ENCODE data around the gene PELI1.

The PELI1 gene

GRCh38 chr2:64175419-64176197 lies 31.4 kb upstream of the PELI1 start:
- Histone ChIP-seq H3K4me1 (ENCODE audit: control insufficient read depth, insufficient read depth, low read length, poor library complexity, severe bottlenecking) (peaks cover 20% of the 10 kb centered on the region), H3K27ac (ENCODE audit: low read depth, low read length, severe bottlenecking) (no peak overlapping the region), H3K9me3 (ENCODE audit: control insufficient read depth, low read length) (no peaks in the 10 kb centered on the region), H3K4me3 (ENCODE audit: extremely low read depth, insufficient read depth, low read length, poor library complexity, severe bottlenecking) (no peak overlapping the region), H3K36me3 (ENCODE audit: control insufficient read depth, insufficient read depth, low read length) (no peaks in the 10 kb centered on the region)
- 89 to 91% methylated on average over 3 to 5 of the region's 5 CpGs for WGBS, 2 experiments (ENCODE audit: insufficient coverage in 2 of 2)

DNA sequence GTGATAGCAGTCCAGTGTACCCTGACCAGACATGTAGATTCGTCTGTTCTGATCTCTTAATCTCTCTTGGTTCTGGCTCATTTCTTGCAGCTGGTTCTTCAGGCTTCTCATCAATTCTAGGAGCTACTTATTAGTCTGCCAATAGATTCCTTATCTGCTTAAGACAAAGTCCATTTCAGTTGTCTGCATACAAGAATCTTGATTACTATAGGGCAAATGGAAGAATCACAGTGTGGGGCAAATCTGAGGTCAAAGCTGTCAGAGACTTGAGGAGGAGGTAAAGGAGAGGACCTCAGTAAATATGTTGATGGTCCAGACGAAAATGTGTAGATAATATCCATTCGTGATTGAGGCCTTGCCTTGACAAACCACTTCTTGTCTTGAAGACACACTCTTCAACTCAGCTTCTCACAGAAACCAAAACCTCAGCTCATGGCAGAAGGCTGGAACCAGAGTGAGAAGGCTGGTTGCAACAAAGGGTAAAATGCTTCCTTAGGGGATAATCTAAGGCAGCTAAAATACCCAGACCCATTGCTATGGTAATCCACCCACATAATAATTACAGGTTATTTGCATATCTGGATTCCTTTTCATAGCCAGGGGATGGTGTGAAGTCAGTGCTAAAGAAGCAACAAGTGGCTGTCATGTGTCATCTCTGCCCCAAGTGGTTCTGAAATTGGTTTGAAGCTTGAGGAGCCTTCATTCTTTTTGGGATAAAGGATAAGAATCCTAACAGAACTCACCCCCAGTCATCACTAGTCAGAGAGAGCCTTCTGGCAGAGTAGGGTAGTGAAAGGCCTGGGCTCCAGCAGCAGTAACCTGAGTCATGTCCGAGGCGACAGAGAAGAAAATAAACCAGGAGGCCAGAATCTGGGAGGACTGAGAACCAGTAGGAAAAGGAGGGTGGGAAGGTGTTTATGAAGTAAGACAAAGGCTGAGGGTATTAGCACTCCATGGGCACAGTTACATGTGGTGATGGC lies 29.2 kb upstream of the PELI1 start:
- Histone ChIP-seq H3K9me3 (ENCODE audit: control insufficient read depth, low read length) (no peaks in the 10 kb centered on the region), H3K4me3 (ENCODE audit: extremely low read depth, insufficient read depth, low read length, poor library complexity, severe bottlenecking) (no peak overlapping the region), H3K36me3 (ENCODE audit: control insufficient read depth, insufficient read depth, low read length) (no peaks in the 10 kb centered on the region), H3K27ac (ENCODE audit: low read depth, low read length, severe bottlenecking) (no peak overlapping the region), H3K4me1 (ENCODE audit: control insufficient read depth, insufficient read depth, low read length, poor library complexity, severe bottlenecking) (peaks cover 8% of the 10 kb centered on the region)
- 61 to 95% methylated on average over 2 to 3 of the region's 5 CpGs for WGBS, 2 experiments (ENCODE audit: insufficient coverage in 2 of 2)

DNA sequence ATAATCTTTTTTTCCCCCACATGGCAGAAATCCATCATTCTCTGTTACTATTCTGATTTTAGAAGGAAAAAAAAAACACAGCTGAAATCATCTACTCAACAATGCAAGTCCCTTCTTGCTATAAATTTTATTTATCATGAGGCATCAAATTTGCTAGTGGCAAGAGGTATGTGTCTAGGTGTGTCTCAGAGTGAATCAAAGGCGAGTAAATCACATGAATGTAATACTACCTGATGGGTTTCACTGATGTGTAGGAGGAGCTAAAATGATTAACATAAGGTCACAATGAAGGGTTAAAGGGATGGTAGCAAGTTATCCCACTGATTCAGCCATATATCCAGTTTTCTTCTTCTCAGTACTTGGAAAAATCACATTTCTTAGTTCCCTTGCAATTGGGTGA lies 24.5 kb upstream of the PELI1 start:
- Histone ChIP-seq H3K27ac (ENCODE audit: low read depth, low read length, severe bottlenecking) (no peak overlapping the region), H3K4me1 (ENCODE audit: control insufficient read depth, insufficient read depth, low read length, poor library complexity, severe bottlenecking) (peaks cover 1% of the 10 kb centered on the region), H3K4me3 (ENCODE audit: extremely low read depth, insufficient read depth, low read length, poor library complexity, severe bottlenecking) (no peak overlapping the region), H3K36me3 (ENCODE audit: control insufficient read depth, insufficient read depth, low read length) (no peaks in the 10 kb centered on the region), H3K9me3 (ENCODE audit: control insufficient read depth, low read length) (no peaks in the 10 kb centered on the region)
- WGBS, 2 experiments (ENCODE audit: insufficient coverage in 2 of 2): no CpG with 5 or more reads among the region's 1 CpG

GRCh38 chr2:64168201-64168600 lies 24.0 kb upstream of the PELI1 start:
- Histone ChIP-seq H3K9me3 (ENCODE audit: control insufficient read depth, low read length) (no peaks in the 10 kb centered on the region), H3K4me3 (ENCODE audit: extremely low read depth, insufficient read depth, low read length, poor library complexity, severe bottlenecking) (no peak overlapping the region), H3K27ac (ENCODE audit: low read depth, low read length, severe bottlenecking) (no peak overlapping the region), H3K36me3 (ENCODE audit: control insufficient read depth, insufficient read depth, low read length) (no peaks in the 10 kb centered on the region), H3K4me1 (ENCODE audit: control insufficient read depth, insufficient read depth, low read length, poor library complexity, severe bottlenecking) (no peaks in the 10 kb centered on the region)

GRCh38 chr2:64166637-64167420 lies 22.6 kb upstream of the PELI1 start:
- no peaks in the 10 kb centered on the region for H3K36me3 ChIP-seq (ENCODE audit: control insufficient read depth, insufficient read depth, low read length)
- no peaks in the 10 kb centered on the region for H3K9me3 ChIP-seq (ENCODE audit: control insufficient read depth, low read length)
- H3K27ac ChIP-seq (ENCODE audit: low read depth, low read length, severe bottlenecking): no peak overlapping the region
- H3K4me1 ChIP-seq (ENCODE audit: control insufficient read depth, insufficient read depth, low read length, poor library complexity, severe bottlenecking): no peaks in the 10 kb centered on the region
- WGBS, 2 experiments (ENCODE audit: insufficient coverage in 2 of 2): 93 to 96% methylated on average over 3 to 4 of the region's 4 CpGs
- H3K4me3 ChIP-seq (ENCODE audit: extremely low read depth, insufficient read depth, low read length, poor library complexity, severe bottlenecking): no peak overlapping the region

DNA sequence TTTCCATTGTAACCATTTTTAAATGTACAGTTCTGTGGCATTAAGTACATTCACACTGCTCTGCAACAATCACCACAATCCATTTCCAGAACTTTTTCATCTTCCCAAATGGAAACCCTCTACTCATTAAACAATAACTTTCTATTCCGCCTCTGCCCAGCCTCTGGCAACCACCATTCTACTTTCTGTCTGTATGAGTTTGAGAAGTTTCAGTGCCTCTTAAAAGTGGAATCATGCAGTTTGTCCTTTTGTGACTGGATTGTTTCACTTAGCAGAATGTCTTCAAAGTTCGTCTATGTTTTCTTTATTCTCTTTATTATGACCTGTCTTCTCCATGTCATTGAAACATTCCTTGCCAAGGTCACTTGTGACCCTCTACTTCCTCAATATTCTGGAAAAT lies 22.0 kb upstream of the PELI1 start:
- Histone ChIP-seq H3K27ac (ENCODE audit: low read depth, low read length, severe bottlenecking) (no peak overlapping the region), H3K4me3 (ENCODE audit: extremely low read depth, insufficient read depth, low read length, poor library complexity, severe bottlenecking) (no peak overlapping the region), H3K4me1 (ENCODE audit: control insufficient read depth, insufficient read depth, low read length, poor library complexity, severe bottlenecking) (no peaks in the 10 kb centered on the region), H3K36me3 (ENCODE audit: control insufficient read depth, insufficient read depth, low read length) (no peaks in the 10 kb centered on the region), H3K9me3 (ENCODE audit: control insufficient read depth, low read length) (no peaks in the 10 kb centered on the region)
- WGBS, 2 experiments (ENCODE audit: insufficient coverage in 2 of 2): 83 to 92% methylated on average over 1 of the region's 2 CpGs

GRCh38 chr2:64165706-64166105 lies 21.5 kb upstream of the PELI1 start:
- no peak overlapping the region for H3K4me3 ChIP-seq (ENCODE audit: extremely low read depth, insufficient read depth, low read length, poor library complexity, severe bottlenecking)
- no peaks in the 10 kb centered on the region for H3K9me3 ChIP-seq (ENCODE audit: control insufficient read depth, low read length)
- H3K27ac ChIP-seq (ENCODE audit: low read depth, low read length, severe bottlenecking): no peak overlapping the region
- no peaks in the 10 kb centered on the region for H3K4me1 ChIP-seq (ENCODE audit: control insufficient read depth, insufficient read depth, low read length, poor library complexity, severe bottlenecking)
- WGBS, 2 experiments (ENCODE audit: insufficient coverage in 2 of 2): 83% methylated on average over 1 of the region's 1 CpG; no CpG with 5 or more reads in 1 of the 2 experiments
- no peaks in the 10 kb centered on the region for H3K36me3 ChIP-seq (ENCODE audit: control insufficient read depth, insufficient read depth, low read length)

- no CpG with 5 or more reads among the region's 1 CpG for WGBS, 2 experiments (ENCODE audit: insufficient coverage in 2 of 2)
- H3K9me3 ChIP-seq (ENCODE audit: control insufficient read depth, low read length): no peaks in the 10 kb centered on the region
- H3K27ac ChIP-seq (ENCODE audit: low read depth, low read length, severe bottlenecking): no peak overlapping the region
- no peaks in the 10 kb centered on the region for H3K4me1 ChIP-seq (ENCODE audit: control insufficient read depth, insufficient read depth, low read length, poor library complexity, severe bottlenecking)
- H3K4me3 ChIP-seq (ENCODE audit: extremely low read depth, insufficient read depth, low read length, poor library complexity, severe bottlenecking): no peak overlapping the region
- no peaks in the 10 kb centered on the region for H3K36me3 ChIP-seq (ENCODE audit: control insufficient read depth, insufficient read depth, low read length)
Observed at GRCh38 chr2:64164629-64165028, 20.4 kb upstream of the PELI1 start.

- no peak overlapping the region for H3K27ac ChIP-seq (ENCODE audit: low read depth, low read length, severe bottlenecking)
- WGBS, 2 experiments (ENCODE audit: insufficient coverage in 2 of 2): 100% methylated on average over 1 of the region's 1 CpG
- no peaks in the 10 kb centered on the region for H3K36me3 ChIP-seq (ENCODE audit: control insufficient read depth, insufficient read depth, low read length)
- H3K4me1 ChIP-seq (ENCODE audit: control insufficient read depth, insufficient read depth, low read length, poor library complexity, severe bottlenecking): no peaks in the 10 kb centered on the region
- H3K4me3 ChIP-seq (ENCODE audit: extremely low read depth, insufficient read depth, low read length, poor library complexity, severe bottlenecking): no peak overlapping the region
- no peaks in the 10 kb centered on the region for H3K9me3 ChIP-seq (ENCODE audit: control insufficient read depth, low read length)
Observed at GRCh38 chr2:64162516-64162915, 18.3 kb upstream of the PELI1 start.

DNA sequence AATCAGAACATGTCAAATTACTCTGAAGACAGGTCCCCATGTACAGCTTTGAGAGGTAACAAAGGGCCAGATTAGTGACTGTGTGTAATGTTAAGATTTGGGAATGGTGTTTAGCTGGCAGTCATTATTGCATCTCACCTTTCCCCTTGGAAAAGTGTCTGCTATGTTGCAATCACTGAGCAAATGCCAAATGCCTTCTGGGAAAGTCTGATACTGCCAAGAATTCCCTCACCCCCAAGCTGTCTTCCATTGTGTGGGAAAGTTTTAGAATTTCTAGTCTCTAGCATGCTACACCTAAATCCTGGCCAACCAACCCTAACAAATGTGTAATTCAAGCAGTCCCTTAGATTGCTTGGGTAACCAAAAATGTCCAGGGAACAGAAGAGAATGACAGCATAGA lies 13.6 kb upstream of the PELI1 start:
- Histone ChIP-seq H3K4me1 (ENCODE audit: control insufficient read depth, insufficient read depth, low read length, poor library complexity, severe bottlenecking) (no peaks in the 10 kb centered on the region), H3K9me3 (ENCODE audit: control insufficient read depth, low read length) (no peaks in the 10 kb centered on the region), H3K27ac (ENCODE audit: low read depth, low read length, severe bottlenecking) (no peak overlapping the region), H3K4me3 (ENCODE audit: extremely low read depth, insufficient read depth, low read length, poor library complexity, severe bottlenecking) (no peak overlapping the region), H3K36me3 (ENCODE audit: control insufficient read depth, insufficient read depth, low read length) (no peaks in the 10 kb centered on the region)
